ENCODE measurements around the gene F5.

DNA sequence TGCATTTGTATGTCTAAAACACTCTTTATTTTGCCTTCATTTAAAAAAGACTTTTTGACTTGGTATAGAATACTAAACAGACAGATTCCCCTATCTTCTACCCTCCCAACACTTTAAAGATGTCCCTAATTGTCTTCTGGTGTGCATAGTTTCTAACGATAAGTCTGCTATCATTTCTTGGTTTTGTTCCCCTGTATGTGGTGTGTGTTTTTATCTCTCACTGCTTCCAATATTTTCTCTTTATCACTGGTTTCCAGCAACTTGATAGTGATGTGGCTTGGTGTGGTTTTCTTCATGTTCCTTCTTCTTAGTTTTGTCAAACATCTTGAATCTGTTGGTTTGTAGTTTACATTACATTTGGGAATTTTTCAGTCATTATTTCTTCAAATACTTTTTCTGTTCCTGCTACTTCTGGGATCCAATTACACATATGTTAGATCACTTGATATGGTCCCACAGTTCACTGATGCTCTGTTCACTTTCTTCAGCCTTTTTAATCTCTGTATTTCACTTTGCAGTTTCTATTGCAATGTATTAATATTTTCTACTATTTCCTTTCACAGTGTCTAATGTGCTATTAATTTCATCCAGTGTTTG, 23.2 kb downstream of the F5 start:
- TF ChIP-seq, protein P1, sequence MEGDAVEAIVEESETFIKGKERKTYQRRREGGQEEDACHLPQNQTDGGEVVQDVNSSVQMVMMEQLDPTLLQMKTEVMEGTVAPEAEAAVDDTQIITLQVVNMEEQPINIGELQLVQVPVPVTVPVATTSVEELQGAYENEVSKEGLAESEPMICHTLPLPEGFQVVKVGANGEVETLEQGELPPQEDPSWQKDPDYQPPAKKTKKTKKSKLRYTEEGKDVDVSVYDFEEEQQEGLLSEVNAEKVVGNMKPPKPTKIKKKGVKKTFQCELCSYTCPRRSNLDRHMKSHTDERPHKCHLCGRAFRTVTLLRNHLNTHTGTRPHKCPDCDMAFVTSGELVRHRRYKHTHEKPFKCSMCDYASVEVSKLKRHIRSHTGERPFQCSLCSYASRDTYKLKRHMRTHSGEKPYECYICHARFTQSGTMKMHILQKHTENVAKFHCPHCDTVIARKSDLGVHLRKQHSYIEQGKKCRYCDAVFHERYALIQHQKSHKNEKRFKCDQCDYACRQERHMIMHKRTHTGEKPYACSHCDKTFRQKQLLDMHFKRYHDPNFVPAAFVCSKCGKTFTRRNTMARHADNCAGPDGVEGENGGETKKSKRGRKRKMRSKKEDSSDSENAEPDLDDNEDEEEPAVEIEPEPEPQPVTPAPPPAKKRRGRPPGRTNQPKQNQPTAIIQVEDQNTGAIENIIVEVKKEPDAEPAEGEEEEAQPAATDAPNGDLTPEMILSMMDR (IDR thresholded peaks at IDR 0.05): no peak
- TF ChIP-seq EP300 (IDR thresholded peaks at IDR 0.05): no peak

Data from sigmoid colon (tissue), 4 donors.